ENCODE measurements around the gene EIF4E.

Gene EIF4E

DNA sequence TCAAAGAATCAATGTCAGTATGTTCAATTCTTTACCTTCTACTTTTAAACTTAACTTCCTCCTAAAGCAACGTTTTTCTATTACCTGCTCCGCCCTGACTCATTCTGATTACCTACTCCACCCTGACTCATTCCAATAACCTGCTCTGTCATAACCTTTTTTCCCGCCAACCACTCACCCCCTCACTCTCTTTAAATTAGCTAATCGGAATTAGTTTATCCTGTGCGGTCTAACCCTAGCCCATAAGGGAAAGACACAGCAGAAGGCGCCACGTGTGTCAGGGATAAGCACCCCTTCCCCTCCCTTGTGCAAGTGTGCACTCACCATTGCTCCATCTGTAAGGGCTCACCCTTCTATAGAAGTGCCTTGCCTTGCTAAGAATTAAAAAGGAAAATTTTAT lies 64.4 kb downstream of the EIF4E start:
- no peak overlapping the region for H3K4me2 ChIP-seq (ENCODE audit: low read length)

DNA sequence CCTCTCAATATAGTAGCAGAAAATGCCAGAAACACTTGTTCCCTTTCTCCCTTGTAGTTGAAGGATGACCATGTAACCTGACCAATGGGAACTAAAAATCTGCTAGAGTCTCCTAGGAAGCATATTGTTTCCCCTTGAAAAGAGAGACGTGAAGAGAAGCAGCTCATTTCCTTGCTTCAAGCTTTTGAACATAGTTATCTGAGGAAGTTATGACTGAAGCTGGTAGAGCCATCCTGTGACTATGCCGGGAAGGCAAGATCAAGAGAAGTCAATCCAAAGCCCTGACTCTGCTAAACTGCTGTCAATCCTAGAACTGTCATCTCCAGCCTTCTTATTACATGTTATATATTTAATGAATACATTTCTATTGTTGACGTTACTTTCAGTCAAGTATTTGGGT lies 66.6 kb downstream of the EIF4E start:
- Histone ChIP-seq H3K4me2 (ENCODE audit: low read length) (no peak overlapping the region), H3K9me2 (replicated peaks; ENCODE audit: control insufficient read depth, low read length) (no peaks in the 10 kb centered on the region), H3K4me3 (ENCODE audit: low read length) (no peak overlapping the region), H3F3A (ENCODE audit: control insufficient read depth, insufficient read depth) (no peaks in the 10 kb centered on the region), H4K20me1 (ENCODE audit: control insufficient read depth, insufficient read depth, low read depth, low read length) (no peaks in the 10 kb centered on the region), H3K36me3 (ENCODE audit: control insufficient read depth, low read length) (no peaks in the 10 kb centered on the region), H3K27me3 (ENCODE audit: control insufficient read depth, low read length) (no peaks in the 10 kb centered on the region), H3K4me1 (ENCODE audit: control insufficient read depth, low read length) (no peaks in the 10 kb centered on the region), H3K27ac (ENCODE audit: low read depth, low read length) (no peak overlapping the region), H3K9me3 (ENCODE audit: control insufficient read depth, insufficient read depth, low read length) (no peaks in the 10 kb centered on the region), H3K79me2 (ENCODE audit: control insufficient read depth, low read length) (no peaks in the 10 kb centered on the region)
- TF ChIP-seq EZH2phosphoT487 (IDR thresholded peaks at IDR 0.05; ENCODE audit: borderline replicate concordance, low read length) (no peak), CTCF (IDR thresholded peaks at IDR 0.05; ENCODE audit: low read depth, low read length, poor library complexity, severe bottlenecking) (no peak)

More for the DNA sequence above, 64.4 kb downstream of the EIF4E start:
- Histone ChIP-seq H3K36me3 (ENCODE audit: control insufficient read depth, low read length) (no peaks in the 10 kb centered on the region), H3K9me2 (replicated peaks; ENCODE audit: control insufficient read depth, low read length) (no peaks in the 10 kb centered on the region), H3K9me3 (ENCODE audit: control insufficient read depth, insufficient read depth, low read length) (no peaks in the 10 kb centered on the region), H3F3A (ENCODE audit: control insufficient read depth, insufficient read depth) (no peaks in the 10 kb centered on the region), H3K27ac (ENCODE audit: low read depth, low read length) (no peak overlapping the region), H3K27me3 (ENCODE audit: control insufficient read depth, low read length) (no peaks in the 10 kb centered on the region), H3K4me3 (ENCODE audit: low read length) (no peak overlapping the region), H3K79me2 (ENCODE audit: control insufficient read depth, low read length) (no peaks in the 10 kb centered on the region), H4K20me1 (ENCODE audit: control insufficient read depth, insufficient read depth, low read depth, low read length) (no peaks in the 10 kb centered on the region), H3K4me1 (ENCODE audit: control insufficient read depth, low read length) (no peaks in the 10 kb centered on the region)
- no peak for TF ChIP-seq CTCF (IDR thresholded peaks at IDR 0.05; ENCODE audit: low read depth, low read length, poor library complexity, severe bottlenecking)
- TF ChIP-seq EZH2phosphoT487 (IDR thresholded peaks at IDR 0.05; ENCODE audit: borderline replicate concordance, low read length) = no peak

GRCh38 chr4:98861100-98861884 lies 67.6 kb downstream of the EIF4E start:
- H3K27me3 ChIP-seq (ENCODE audit: control insufficient read depth, low read length) = 0 out of 2 replicates have a peak, but pooled peaks cover 3% of the 10 kb centered on the region
- TF ChIP-seq CTCF (IDR thresholded peaks at IDR 0.05; ENCODE audit: low read depth, low read length, poor library complexity, severe bottlenecking) (no peak), EZH2phosphoT487 (IDR thresholded peaks at IDR 0.05; ENCODE audit: borderline replicate concordance, low read length) (no peak)
- no peaks in the 10 kb centered on the region for H3F3A ChIP-seq (ENCODE audit: control insufficient read depth, insufficient read depth)
- H3K36me3 ChIP-seq (ENCODE audit: control insufficient read depth, low read length) = no peaks in the 10 kb centered on the region
- H3K4me3 ChIP-seq (ENCODE audit: low read length) = no peak overlapping the region
- no peaks in the 10 kb centered on the region for H3K79me2 ChIP-seq (ENCODE audit: control insufficient read depth, low read length)
- no peaks in the 10 kb centered on the region for H3K9me2 ChIP-seq (replicated peaks; ENCODE audit: control insufficient read depth, low read length)
- no peaks in the 10 kb centered on the region for H3K4me1 ChIP-seq (ENCODE audit: control insufficient read depth, low read length)
- no peak overlapping the region for H3K4me2 ChIP-seq (ENCODE audit: low read length)
- H3K27ac ChIP-seq (ENCODE audit: low read depth, low read length) = no peak overlapping the region
- H4K20me1 ChIP-seq (ENCODE audit: control insufficient read depth, insufficient read depth, low read depth, low read length) = no peaks in the 10 kb centered on the region
- H3K9me3 ChIP-seq (ENCODE audit: control insufficient read depth, insufficient read depth, low read length) = no peaks in the 10 kb centered on the region
